Neutrophil (primary cell): ENCODE results near the gene CITED4.

Experiments used
- H3K27ac ChIP-seq: fragments of 200-600 bp; sonication (generic); 2 replicates; pipeline ENCODE4 v1.5.1; 2016; ENCODE audit warnings: mild to moderate bottlenecking, moderate library complexity
- H3K27me3 ChIP-seq: fragments of 200-600 bp; sonication (generic); 2 replicates; pipeline ENCODE4 v1.6.0; 2016; ENCODE audit warnings: mild to moderate bottlenecking
- H3K36me3 ChIP-seq: fragments of 200-600 bp; sonication (generic); 2 replicates; pipeline ENCODE4 v1.5.1; 2017
- H3K4me1 ChIP-seq, 2 experiments: fragments of 200-600 bp in 1 of 2; sonication (generic) in 1 of 2; 1 replicate in 1 of 2; 2 replicates in 1 of 2; pipeline versions ENCODE4 v1.5.1 to v1.6.1; 2013 to 2016; ENCODE audit warnings: low read depth in 1 of 2, low read length in 1 of 2, mild to moderate bottlenecking in 1 of 2, moderate library complexity in 1 of 2; ENCODE audit not compliant: control insufficient read depth in 1 of 2, insufficient read depth in 1 of 2
- H3K4me3 ChIP-seq, 2 experiments: fragments of 200-600 bp in 1 of 2; sonication (generic) in 1 of 2; 1 replicate in 1 of 2; 2 replicates in 1 of 2; pipeline ENCODE4 v1.5.1; 2013 to 2016; ENCODE audit warnings: low read depth in 1 of 2, low read length in 1 of 2, mild to moderate bottlenecking in 1 of 2, moderate library complexity in 1 of 2
- H3K9me3 ChIP-seq: fragments of 200-600 bp; sonication (generic); 2 replicates; pipeline ENCODE4 v1.5.1; 2016
- TF ChIP-seq, protein P1 (sequence below): fragments of 200-600 bp; sonication (generic); IDR thresholded peaks from 2 replicates; pipeline ENCODE4 v1.5.1; 2016; ENCODE audit warnings: antibody characterized with exemption

CITED4 gene

DNA sequence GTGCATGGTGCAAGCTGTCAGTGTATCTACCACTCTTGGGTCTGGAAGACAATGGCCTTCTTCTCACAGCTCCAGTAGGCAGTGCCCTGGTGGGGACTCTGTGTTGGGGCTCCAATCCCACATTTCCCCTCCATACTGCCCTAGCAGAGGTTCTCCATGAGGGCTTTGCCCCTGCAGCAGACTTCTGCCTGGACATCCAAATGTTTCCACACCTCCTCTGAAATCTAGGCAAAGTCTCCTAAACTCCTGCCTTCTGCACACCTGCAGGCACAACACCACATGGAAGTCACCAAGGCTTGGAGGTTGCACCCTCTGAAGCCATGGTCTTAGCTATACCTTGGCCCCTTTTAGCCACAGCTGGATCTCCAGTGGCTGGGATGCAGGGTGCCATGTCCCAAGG, 31.8 kb upstream of the CITED4 start:
- peaks cover 3% of the 10 kb centered on the region for H3K27me3 ChIP-seq
- TF ChIP-seq, protein P1, sequence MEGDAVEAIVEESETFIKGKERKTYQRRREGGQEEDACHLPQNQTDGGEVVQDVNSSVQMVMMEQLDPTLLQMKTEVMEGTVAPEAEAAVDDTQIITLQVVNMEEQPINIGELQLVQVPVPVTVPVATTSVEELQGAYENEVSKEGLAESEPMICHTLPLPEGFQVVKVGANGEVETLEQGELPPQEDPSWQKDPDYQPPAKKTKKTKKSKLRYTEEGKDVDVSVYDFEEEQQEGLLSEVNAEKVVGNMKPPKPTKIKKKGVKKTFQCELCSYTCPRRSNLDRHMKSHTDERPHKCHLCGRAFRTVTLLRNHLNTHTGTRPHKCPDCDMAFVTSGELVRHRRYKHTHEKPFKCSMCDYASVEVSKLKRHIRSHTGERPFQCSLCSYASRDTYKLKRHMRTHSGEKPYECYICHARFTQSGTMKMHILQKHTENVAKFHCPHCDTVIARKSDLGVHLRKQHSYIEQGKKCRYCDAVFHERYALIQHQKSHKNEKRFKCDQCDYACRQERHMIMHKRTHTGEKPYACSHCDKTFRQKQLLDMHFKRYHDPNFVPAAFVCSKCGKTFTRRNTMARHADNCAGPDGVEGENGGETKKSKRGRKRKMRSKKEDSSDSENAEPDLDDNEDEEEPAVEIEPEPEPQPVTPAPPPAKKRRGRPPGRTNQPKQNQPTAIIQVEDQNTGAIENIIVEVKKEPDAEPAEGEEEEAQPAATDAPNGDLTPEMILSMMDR = no peak
- no peak overlapping the region for H3K27ac ChIP-seq
- no peaks in the 10 kb centered on the region for H3K9me3 ChIP-seq
- H3K4me1 ChIP-seq = peaks cover 9 to 14% of the 10 kb centered on the region in 2 experiments
- no peaks in the 10 kb centered on the region for H3K36me3 ChIP-seq
- H3K4me3 ChIP-seq = no peak overlapping the region

DNA sequence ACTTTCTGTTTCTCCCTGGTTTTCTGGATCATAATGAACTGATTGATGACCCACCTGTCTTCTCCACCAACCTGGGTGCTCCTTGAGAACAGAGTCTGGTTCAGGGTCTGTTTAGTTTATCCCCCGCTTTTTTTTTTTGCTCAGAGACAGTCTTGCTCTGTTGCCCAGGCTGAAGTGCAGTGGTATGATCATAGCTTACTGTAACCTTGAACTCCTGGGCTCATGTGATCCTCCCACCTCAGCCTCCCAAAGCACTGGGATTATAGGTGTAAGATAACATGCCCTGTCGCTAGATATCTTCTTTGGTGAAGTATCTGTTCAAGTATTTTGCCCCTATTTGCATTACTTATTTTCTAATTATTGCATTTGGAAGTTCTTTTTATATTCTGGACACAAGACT, 30.2 kb upstream of the CITED4 start:
- Histone ChIP-seq H3K9me3 (no peaks in the 10 kb centered on the region), H3K36me3 (no peaks in the 10 kb centered on the region), H3K27me3 (peaks cover 19% of the 10 kb centered on the region), H3K4me3 (no peak overlapping the region), H3K27ac (no peak overlapping the region), H3K4me1 (peaks cover 9 to 14% of the 10 kb centered on the region in 2 experiments)
- TF ChIP-seq, protein P1 = no peak

DNA sequence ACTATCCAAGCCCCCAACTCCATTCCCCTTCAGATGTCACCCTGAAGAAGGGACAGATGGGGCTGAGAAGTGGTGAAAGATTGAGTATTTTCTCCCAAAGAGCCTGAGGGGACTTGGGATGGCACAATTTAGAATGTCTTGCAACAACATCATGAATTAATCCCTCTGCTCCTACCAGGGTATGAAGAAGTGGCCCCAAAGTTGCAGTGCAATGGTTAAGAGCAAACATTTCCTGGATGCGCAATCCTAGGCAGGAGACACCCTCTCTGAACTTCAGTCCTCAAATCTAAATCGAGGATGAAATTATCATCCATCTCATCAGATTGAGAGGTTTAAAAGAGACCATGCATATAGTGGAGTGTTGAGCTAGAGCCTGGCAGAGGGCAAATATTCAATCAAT, 28.6 kb upstream of the CITED4 start:
- Histone ChIP-seq H3K27ac (no peak overlapping the region), H3K9me3 (no peaks in the 10 kb centered on the region), H3K36me3 (no peaks in the 10 kb centered on the region), H3K27me3 (peaks cover 35% of the 10 kb centered on the region), H3K4me1 (peaks cover 9 to 14% of the 10 kb centered on the region in 2 experiments), H3K4me3 (no peak overlapping the region)
- TF ChIP-seq, protein P1 = no peak

DNA sequence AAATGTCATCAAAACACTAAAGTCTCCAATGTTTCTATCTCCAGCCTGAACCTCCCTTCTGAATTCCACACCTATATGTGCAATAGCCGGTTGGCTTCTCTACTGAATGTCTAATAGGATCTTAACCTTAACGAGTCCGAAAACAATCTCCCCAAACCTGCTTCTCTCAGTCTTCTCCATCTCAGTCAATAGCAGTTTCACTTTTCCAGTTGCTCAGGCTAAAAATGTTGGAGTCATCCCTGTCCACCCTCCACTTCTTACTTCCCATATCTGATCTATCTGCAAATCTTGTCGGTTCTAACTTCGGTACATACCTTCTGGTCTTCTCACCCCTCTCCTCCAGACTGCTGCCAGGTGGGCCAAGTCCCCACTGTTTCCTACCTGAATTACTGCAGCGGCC, 25.5 kb upstream of the CITED4 start:
- Histone ChIP-seq H3K4me3 (no peak overlapping the region), H3K4me1 (peaks cover 14 to 15% of the 10 kb centered on the region in 2 experiments), H3K27ac (no peak overlapping the region), H3K9me3 (no peaks in the 10 kb centered on the region), H3K36me3 (no peaks in the 10 kb centered on the region), H3K27me3 (peaks cover 66% of the 10 kb centered on the region)
- TF ChIP-seq, protein P1 = no peak

DNA sequence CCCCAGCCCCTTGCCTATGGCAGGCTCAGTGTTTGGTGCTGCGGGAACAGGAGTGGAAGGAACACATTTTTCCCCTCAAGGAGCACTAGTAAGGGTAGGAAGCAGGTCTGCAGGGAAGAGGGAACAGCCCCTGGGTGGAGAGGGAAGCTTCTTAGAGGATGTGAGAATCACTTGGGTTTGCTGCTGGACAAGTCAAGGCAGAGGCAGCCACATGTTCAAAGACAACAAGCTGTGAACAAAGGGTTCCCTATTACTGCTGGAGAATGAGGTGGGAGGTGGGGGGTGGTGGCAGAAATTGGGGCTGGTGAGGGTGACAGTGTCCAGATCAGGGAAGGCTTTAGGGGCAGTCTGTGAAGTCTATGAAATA, 24.8 kb upstream of the CITED4 start:
- peaks cover 14 to 15% of the 10 kb centered on the region in 2 experiments for H3K4me1 ChIP-seq
- no peak overlapping the region for H3K27ac ChIP-seq
- no peaks in the 10 kb centered on the region for H3K9me3 ChIP-seq
- TF ChIP-seq, protein P1 = no peak
- H3K36me3 ChIP-seq = no peaks in the 10 kb centered on the region
- H3K4me3 ChIP-seq = no peak overlapping the region
- peaks cover 73% of the 10 kb centered on the region for H3K27me3 ChIP-seq
